ENCODE data around the gene ODAPH.

- TF ChIP-seq CTCF (conservative IDR thresholded peaks at IDR 0.05): no peak
- TF ChIP-seq EZH2 (IDR thresholded peaks at IDR 0.05; ENCODE audit: low read depth): no peak
Observed at GRCh38 chr4:75530556-75531322, 25.1 kb upstream of the ODAPH start.
